Measurements from ENCODE around the gene PUDP.

The PUDP gene

GRCh38 chrX:7074148-7074907, 73.6 kb downstream of the PUDP start:
- no peak for DNase-seq (ENCODE audit: low read depth in 3 of 3)

- no peak for DNase-seq (ENCODE audit: low read depth in 3 of 3)
Measured at GRCh38 chrX:7073336-7073735, 74.6 kb downstream of the PUDP start.

- DNase-seq (ENCODE audit: low read depth in 3 of 3): no peak
Measured at GRCh38 chrX:7072856-7073255, 75.1 kb downstream of the PUDP start.

GRCh38 chrX:7071390-7071789, 76.6 kb downstream of the PUDP start:
- no peak for DNase-seq (ENCODE audit: low read depth in 3 of 3)

GRCh38 chrX:7069556-7069955, 78.4 kb downstream of the PUDP start:
- no peak for DNase-seq (ENCODE audit: low read depth in 3 of 3)

- DNase-seq (ENCODE audit: low read depth in 3 of 3): peak in 1 of 3 experiments; percentile 14
Measured at GRCh38 chrX:7068939-7069367, 79.0 kb downstream of the PUDP start.

- DNase-seq (ENCODE audit: low read depth in 3 of 3): no peak
Measured at GRCh38 chrX:7067256-7067655, 80.7 kb downstream of the PUDP start.

- no peak for DNase-seq (ENCODE audit: low read depth in 3 of 3)
Measured at GRCh38 chrX:7065473-7065872, 82.5 kb downstream of the PUDP start.

GRCh38 chrX:7062903-7063302, 85.0 kb downstream of the PUDP start:
- DNase-seq (ENCODE audit: low read depth in 3 of 3): no peak

GRCh38 chrX:7062276-7062675, 85.7 kb downstream of the PUDP start:
- DNase-seq (ENCODE audit: low read depth in 3 of 3): no peak

- DNase-seq (ENCODE audit: low read depth in 3 of 3): no peak
Measured at GRCh38 chrX:7061429-7061828, 86.5 kb downstream of the PUDP start.

- no peak for DNase-seq (ENCODE audit: low read depth in 3 of 3)
Measured at GRCh38 chrX:7060444-7060843, 87.5 kb downstream of the PUDP start.

GRCh38 chrX:7059859-7060258, 88.1 kb downstream of the PUDP start:
- no peak for DNase-seq (ENCODE audit: low read depth in 3 of 3)

- peak in 1 of 3 experiments; percentile 16 for DNase-seq (ENCODE audit: low read depth in 3 of 3)
Measured at GRCh38 chrX:7059214-7059838, 88.6 kb downstream of the PUDP start.

GRCh38 chrX:7055386-7056137, 92.4 kb downstream of the PUDP start:
- DNase-seq (ENCODE audit: low read depth in 3 of 3): no peak

GRCh38 chrX:7054219-7055216, 93.4 kb downstream of the PUDP start:
- no peak for DNase-seq (ENCODE audit: low read depth in 3 of 3)

- DNase-seq (ENCODE audit: low read depth in 3 of 3): no peak
Measured at GRCh38 chrX:7052541-7052940, 95.4 kb downstream of the PUDP start.

- no peak for DNase-seq (ENCODE audit: low read depth in 3 of 3)
Measured at GRCh38 chrX:7050271-7050670, 97.7 kb downstream of the PUDP start.

GRCh38 chrX:7047951-7048350, 100.0 kb downstream of the PUDP start:
- DNase-seq (ENCODE audit: low read depth in 3 of 3): no peak

GRCh38 chrX:7045238-7045955, 102.6 kb downstream of the PUDP start:
- no peak for DNase-seq (ENCODE audit: low read depth in 3 of 3)

Measured in stimulated activated CD4-positive, alpha-beta T cell treated with anti-CD3 and anti-CD28 coated beads, TNF-alpha, amount 100 ng/mL, for 24 hours (primary cell).